ENCODE results near the gene ZBTB38.

ZBTB38 gene

GRCh38 chr3:141410408-141410807, 42.1 kb downstream of the ZBTB38 start:
- in situ Hi-C loops (cut with HindIII; ENCODE audit: low pct_ligation_motif_present, low pct_unique_long_range_greater_than_20kb, low sequenced_read_pairs) = no loop called here
- DNase-seq = no peak

DNA sequence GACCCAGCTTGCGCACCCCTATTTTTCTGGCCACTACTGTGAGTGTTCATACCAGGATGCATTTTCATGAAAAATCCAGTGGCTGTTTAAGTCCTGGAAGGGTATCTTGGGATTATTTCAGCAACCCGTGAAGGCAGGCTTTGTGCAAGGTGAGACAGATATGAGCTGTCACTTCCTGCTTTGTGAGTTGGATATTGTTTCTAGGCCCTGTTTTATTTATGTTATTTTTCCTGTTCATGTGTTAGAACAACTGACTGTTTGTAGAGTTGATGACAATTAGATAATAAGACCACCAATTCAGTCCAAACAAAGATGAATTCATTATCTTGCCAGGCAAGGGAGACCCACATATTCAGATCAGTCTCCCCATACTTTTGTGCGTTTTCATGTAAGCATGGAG, 42.5 kb downstream of the ZBTB38 start:
- DNase-seq = no peak
- in situ Hi-C loops (cut with HindIII; ENCODE audit: low pct_ligation_motif_present, low pct_unique_long_range_greater_than_20kb, low sequenced_read_pairs) = no loop called here

- in situ Hi-C loops (cut with HindIII; ENCODE audit: low pct_ligation_motif_present, low pct_unique_long_range_greater_than_20kb, low sequenced_read_pairs) = no loop called here
- no peak for DNase-seq
These were observed 43.0 kb downstream of the ZBTB38 start for GRCh38 chr3:141411251-141411771.

DNA sequence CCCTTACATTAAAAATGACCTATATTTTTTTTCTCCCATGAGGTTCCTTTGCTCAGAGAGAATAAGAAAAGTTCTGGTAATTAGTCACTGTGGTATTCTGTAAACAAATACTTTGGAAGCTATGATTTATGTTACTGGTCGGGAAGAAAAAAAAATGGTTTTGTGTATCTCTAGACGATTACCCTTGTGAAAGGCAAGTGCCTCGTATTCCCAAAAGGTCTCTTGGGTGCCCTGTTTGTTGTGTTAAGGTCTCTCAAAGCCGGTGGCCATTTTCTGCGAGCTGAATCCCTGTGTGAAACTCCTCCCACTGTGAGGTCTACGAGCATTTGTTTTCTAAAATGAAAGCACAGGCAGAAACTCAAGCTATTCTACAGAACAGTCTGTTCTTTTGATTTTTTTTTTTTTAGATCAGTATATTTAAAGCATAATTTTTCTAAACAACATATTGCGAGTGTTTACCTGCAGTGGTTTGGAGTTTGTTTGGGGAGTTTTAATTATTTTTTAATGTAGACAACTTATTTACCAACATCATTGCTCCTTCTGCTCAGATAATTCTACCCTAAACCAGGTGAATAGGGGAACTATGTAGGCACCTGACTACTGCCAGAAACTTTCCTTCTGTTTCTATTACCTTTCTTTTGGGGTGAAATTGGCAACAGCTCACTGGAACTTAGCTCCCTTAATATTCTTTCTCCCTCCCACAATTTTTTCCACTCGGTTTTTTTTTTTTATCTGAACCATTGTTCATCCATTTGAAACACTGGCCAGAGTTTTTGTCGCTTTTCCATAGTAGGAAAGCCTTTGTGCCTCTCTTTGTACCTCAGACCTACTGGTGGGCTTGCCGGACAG, 44.0 kb downstream of the ZBTB38 start:
- in situ Hi-C loops (cut with HindIII; ENCODE audit: low pct_ligation_motif_present, low pct_unique_long_range_greater_than_20kb, low sequenced_read_pairs) = no loop called here
- no peak for DNase-seq

DNA sequence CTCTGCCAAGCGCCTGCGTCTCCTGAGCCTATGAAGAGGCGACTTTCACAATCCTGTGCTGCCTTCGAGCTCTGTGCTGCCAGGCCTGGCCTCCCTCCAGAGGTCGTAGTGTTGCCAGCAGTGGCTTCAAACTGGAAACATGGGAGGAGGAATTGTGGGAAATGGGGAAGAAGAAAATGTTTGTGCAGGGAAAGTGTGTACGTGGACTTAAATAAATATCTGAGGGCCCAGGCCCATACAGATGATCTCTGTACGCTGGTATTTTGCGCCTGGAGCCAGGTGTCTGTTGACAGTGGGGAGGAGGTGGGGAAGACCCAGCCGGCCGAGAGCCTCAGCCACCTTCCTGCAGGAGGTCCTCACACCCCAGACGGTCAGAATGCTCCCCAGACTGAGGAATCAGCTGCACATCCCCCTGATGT, 44.6 kb downstream of the ZBTB38 start:
- DNase-seq = no peak
- in situ Hi-C loops (cut with HindIII; ENCODE audit: low pct_ligation_motif_present, low pct_unique_long_range_greater_than_20kb, low sequenced_read_pairs) = no loop called here

GRCh38 chr3:141413391-141413790, 45.1 kb downstream of the ZBTB38 start:
- no peak for DNase-seq
- in situ Hi-C loops (cut with HindIII; ENCODE audit: low pct_ligation_motif_present, low pct_unique_long_range_greater_than_20kb, low sequenced_read_pairs) = no loop called here

- in situ Hi-C loops (cut with HindIII; ENCODE audit: low pct_ligation_motif_present, low pct_unique_long_range_greater_than_20kb, low sequenced_read_pairs) = no loop called here
- no peak for DNase-seq
These were observed 45.7 kb downstream of the ZBTB38 start for GRCh38 chr3:141413801-141414689.

GRCh38 chr3:141414800-141415462, 46.6 kb downstream of the ZBTB38 start:
- no peak for DNase-seq
- in situ Hi-C loops (cut with HindIII; ENCODE audit: low pct_ligation_motif_present, low pct_unique_long_range_greater_than_20kb, low sequenced_read_pairs) = no loop called here

- in situ Hi-C loops (cut with HindIII; ENCODE audit: low pct_ligation_motif_present, low pct_unique_long_range_greater_than_20kb, low sequenced_read_pairs) = no loop called here
- DNase-seq = no peak
These were observed 47.6 kb downstream of the ZBTB38 start for GRCh38 chr3:141415953-141416352.

Data from ACHN (cell line).